Caco-2 (cell line): Measurements from ENCODE around the gene ADAMTS2. TPM values are rescaled to one million over a fixed set of nuclear protein-coding genes. Genes with fewer than 3 reads are reported as not detected.
A peak's percentile ranks its signal among the peaks of the same experiment; 100 is the strongest.

Experiments used
- BruUV-seq: library from RNA; stranded (reverse); fragments of 400-500 nt; replicated peaks from 2 replicates; lab custom pipeline; 2021; lab: Mats Ljungman, UMichigan
- CTCF ChIA-PET: fragments of 300-600 bp; sonication (Branson Sonifier 250); formaldehyde crosslinking; loops from one replicate; lab custom pipeline; 2022; ENCODE audit warnings: antibody characterized with exemption; lab: Charles Lee
- POLR2A ChIA-PET: fragments of 300-600 bp; sonication (Branson Sonifier 250); formaldehyde crosslinking; loops from one replicate; lab custom pipeline; 2022; ENCODE audit warnings: antibody characterized with exemption; lab: Charles Lee
- DNase-seq, 2 experiments: peaks; one replicate each; pipeline versions ENCODE4 v3.0.0 to v3.0.0-alpha.2; 2020 to 2022
- H3K27me3 ChIP-seq: replicated peaks from 2 replicates; pipeline ENCODE4 v1.6.0; 2011; ENCODE audit warnings: low read length; ENCODE audit not compliant: control insufficient read depth, insufficient read depth
- H3K36me3 ChIP-seq: 2 replicates; pipeline ENCODE4 v1.5.1; 2011; ENCODE audit warnings: low read length; ENCODE audit not compliant: control insufficient read depth, insufficient read depth
- H3K4me1 ChIP-seq: fragments of 250-450 bp; sonication (Bioruptor Pico); 2 replicates; pipeline ENCODE4 v1.5.1; 2020; ENCODE audit warnings: mild to moderate bottlenecking
- H3K4me3 ChIP-seq: 2 replicates; pipeline ENCODE4 v1.5.1; 2011; ENCODE audit warnings: low read depth, mild to moderate bottlenecking, control low read depth, low read length
- H3K9me3 ChIP-seq: fragments of 250-450 bp; sonication (Bioruptor Pico); 2 replicates; pipeline ENCODE4 v1.5.1; 2020; ENCODE audit warnings: mild to moderate bottlenecking, moderate library complexity
- H3K27ac Mint-ChIP-seq: one replicate; pipeline ENCODE4 v1.8.0; 2022; ENCODE audit warnings: mixed read lengths; ENCODE audit not compliant: unreplicated experiment
- H3K27me3 Mint-ChIP-seq: one replicate; pipeline ENCODE4 v1.8.0; 2022; ENCODE audit warnings: mixed read lengths; ENCODE audit not compliant: insufficient read depth, unreplicated experiment
- H3K36me3 Mint-ChIP-seq: one replicate; pipeline ENCODE4 v1.8.0; 2022; ENCODE audit warnings: mild to moderate bottlenecking, mixed read lengths; ENCODE audit not compliant: insufficient read depth, unreplicated experiment
- H3K4me1 Mint-ChIP-seq: one replicate; pipeline ENCODE4 v1.8.0; 2022; ENCODE audit warnings: low read depth, mixed read lengths; ENCODE audit not compliant: unreplicated experiment
- H3K4me3 Mint-ChIP-seq: one replicate; pipeline ENCODE4 v1.8.0; 2022; ENCODE audit warnings: mild to moderate bottlenecking, moderate library complexity, mixed read lengths; ENCODE audit not compliant: unreplicated experiment
- H3K9me3 Mint-ChIP-seq: one replicate; pipeline ENCODE4 v1.8.0; 2022; ENCODE audit warnings: mixed read lengths; ENCODE audit not compliant: unreplicated experiment
- intact Hi-C: fragments of 100-400 bp; cut with micrococcal nuclease; formaldehyde crosslinking; loops from one replicate; pipeline ENCODE4 v1.10.0; 2022; ENCODE audit not compliant: unreplicated experiment
- total RNA-seq: library from RNA; stranded (reverse); gene quantifications from 2 replicates; pipeline ENCODE4 v1.2.3, GENCODE V29; 2022
- TF ChIP-seq, protein P1 (sequence below), 2 experiments: fragments of 200-600 bp in 1 of 2; IDR thresholded peaks; 1 replicate in 1 of 2; 2 replicates in 1 of 2; pipeline versions ENCODE4 v1.5.1 to v1.8.0; 2011 to 2022; ENCODE audit warnings: antibody characterized with exemption in 1 of 2, control low read depth in 1 of 2, inconsistent platforms in 1 of 2, low read depth in 1 of 2, low read length in 1 of 2, mild to moderate bottlenecking in 1 of 2, moderate library complexity in 1 of 2; ENCODE audit not compliant: insufficient read depth in 1 of 2, severe bottlenecking in 1 of 2, unreplicated experiment in 1 of 2

Gene ADAMTS2
- total RNA-seq, 1 experiment from 2014 or later = 0.05 TPM

DNA sequence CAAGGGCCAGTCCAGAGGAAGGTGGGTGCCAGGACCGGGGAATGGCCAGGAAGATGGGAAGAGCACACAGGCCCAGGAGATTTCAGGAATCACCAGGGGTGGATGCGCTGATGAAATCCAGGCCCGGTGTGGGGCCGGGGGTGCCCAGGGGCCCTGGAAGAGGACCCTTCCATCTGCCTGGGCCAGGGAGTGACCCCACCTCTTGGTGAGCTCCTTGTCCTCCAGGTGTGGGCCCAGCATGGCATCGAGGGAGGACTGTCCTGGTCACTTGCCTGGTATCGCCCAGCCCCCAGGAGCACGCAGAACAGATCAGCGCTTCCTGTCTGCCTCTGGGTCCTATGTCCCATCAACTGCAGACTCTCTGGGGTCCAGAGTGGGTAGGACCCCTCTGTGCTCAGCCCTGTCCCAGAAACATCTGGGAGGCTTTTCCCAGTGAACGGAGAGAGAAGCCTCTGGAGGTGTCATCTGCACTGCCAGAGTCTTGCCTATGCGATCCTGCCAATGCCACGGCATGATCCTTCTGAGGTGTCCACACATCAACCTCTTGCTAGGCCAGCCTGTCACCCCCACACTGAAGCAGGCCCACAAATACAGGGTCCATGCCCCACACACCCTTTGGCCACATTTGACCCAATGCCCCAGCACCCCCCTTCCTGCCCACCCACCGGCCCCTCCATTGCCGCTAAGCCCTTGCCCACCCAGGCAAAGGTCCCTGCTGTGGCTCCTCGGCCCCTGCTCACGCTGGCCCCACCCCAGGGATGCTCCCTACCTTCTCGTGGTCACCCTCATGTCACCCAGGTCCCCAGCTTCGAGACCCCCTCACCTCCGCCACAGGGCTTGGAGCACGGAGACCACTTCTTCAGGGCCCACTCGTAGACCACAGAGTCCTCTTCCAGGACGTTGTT lies 217.9 kb downstream of the ADAMTS2 start:
- ChIA-PET CTCF (no interaction called here), POLR2A (no interaction called here)
- Mint-ChIP-seq H3K27ac (no peak overlapping the region), H3K4me3 (no peak overlapping the region), H3K36me3 (no peaks in the 10 kb centered on the region), H3K9me3 (peaks cover 10% of the 10 kb centered on the region), H3K27me3 (no peaks in the 10 kb centered on the region), H3K4me1 (no peaks in the 10 kb centered on the region)
- Histone ChIP-seq H3K36me3 (no peaks in the 10 kb centered on the region), H3K4me3 (no peak overlapping the region), H3K4me1 (no peaks in the 10 kb centered on the region), H3K27me3 (no peaks in the 10 kb centered on the region), H3K9me3 (peaks cover 19% of the 10 kb centered on the region)
- BruUV-seq = no TSS peak
- DNase-seq = peak in 1 of 2 experiments; percentile 26
- intact Hi-C loops = no loop called here
- TF ChIP-seq, protein P1, sequence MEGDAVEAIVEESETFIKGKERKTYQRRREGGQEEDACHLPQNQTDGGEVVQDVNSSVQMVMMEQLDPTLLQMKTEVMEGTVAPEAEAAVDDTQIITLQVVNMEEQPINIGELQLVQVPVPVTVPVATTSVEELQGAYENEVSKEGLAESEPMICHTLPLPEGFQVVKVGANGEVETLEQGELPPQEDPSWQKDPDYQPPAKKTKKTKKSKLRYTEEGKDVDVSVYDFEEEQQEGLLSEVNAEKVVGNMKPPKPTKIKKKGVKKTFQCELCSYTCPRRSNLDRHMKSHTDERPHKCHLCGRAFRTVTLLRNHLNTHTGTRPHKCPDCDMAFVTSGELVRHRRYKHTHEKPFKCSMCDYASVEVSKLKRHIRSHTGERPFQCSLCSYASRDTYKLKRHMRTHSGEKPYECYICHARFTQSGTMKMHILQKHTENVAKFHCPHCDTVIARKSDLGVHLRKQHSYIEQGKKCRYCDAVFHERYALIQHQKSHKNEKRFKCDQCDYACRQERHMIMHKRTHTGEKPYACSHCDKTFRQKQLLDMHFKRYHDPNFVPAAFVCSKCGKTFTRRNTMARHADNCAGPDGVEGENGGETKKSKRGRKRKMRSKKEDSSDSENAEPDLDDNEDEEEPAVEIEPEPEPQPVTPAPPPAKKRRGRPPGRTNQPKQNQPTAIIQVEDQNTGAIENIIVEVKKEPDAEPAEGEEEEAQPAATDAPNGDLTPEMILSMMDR (IDR thresholded peaks at IDR 0.05; ENCODE audit: insufficient read depth in 1 of 2, low read depth in 1 of 2, low read length in 1 of 2, severe bottlenecking in 1 of 2, unreplicated experiment in 1 of 2) = no peak

DNA sequence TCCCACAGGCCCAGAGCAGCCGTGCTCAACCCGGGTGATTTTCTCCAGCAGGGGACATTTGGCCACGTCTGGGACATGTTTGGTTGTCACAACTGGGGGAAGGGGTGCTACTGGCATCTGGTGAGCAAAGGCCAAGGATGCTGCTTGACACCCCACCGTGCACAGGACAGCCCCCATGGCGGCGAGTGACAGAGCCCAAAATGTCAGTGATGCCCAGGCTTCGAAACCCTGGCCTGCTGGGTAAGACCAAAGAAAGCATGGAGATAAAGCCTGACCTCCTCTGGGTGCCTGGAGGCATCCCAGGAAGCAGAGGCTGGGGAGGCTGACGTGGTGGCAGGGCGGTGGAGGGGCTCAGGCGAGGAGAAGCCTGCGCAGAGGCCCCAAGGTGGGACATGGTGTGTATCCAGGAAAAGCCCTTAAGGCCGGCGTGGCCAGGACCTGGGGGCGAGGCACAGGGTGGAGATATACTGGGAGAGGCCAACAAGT lies 218.7 kb downstream of the ADAMTS2 start:
- peaks cover 24% of the 10 kb centered on the region for H3K9me3 ChIP-seq
- no peaks in the 10 kb centered on the region for H3K27me3 Mint-ChIP-seq
- TF ChIP-seq, protein P1 (IDR thresholded peaks at IDR 0.05; ENCODE audit: insufficient read depth in 1 of 2, low read depth in 1 of 2, low read length in 1 of 2, severe bottlenecking in 1 of 2, unreplicated experiment in 1 of 2) = no peak
- BruUV-seq = no TSS peak
- H3K9me3 Mint-ChIP-seq = peaks cover 10% of the 10 kb centered on the region
- intact Hi-C loops = no loop called here
- CTCF ChIA-PET = no interaction called here
- H3K27me3 ChIP-seq = no peaks in the 10 kb centered on the region
- no peaks in the 10 kb centered on the region for H3K36me3 Mint-ChIP-seq
- H3K36me3 ChIP-seq = no peaks in the 10 kb centered on the region
- no peak overlapping the region for H3K4me3 Mint-ChIP-seq
- POLR2A ChIA-PET = no interaction called here
- no peak overlapping the region for H3K4me3 ChIP-seq
- no peaks in the 10 kb centered on the region for H3K4me1 ChIP-seq
- no peaks in the 10 kb centered on the region for H3K4me1 Mint-ChIP-seq
- H3K27ac Mint-ChIP-seq = no peak overlapping the region
- peak in 1 of 2 experiments; percentile 25 for DNase-seq

DNA sequence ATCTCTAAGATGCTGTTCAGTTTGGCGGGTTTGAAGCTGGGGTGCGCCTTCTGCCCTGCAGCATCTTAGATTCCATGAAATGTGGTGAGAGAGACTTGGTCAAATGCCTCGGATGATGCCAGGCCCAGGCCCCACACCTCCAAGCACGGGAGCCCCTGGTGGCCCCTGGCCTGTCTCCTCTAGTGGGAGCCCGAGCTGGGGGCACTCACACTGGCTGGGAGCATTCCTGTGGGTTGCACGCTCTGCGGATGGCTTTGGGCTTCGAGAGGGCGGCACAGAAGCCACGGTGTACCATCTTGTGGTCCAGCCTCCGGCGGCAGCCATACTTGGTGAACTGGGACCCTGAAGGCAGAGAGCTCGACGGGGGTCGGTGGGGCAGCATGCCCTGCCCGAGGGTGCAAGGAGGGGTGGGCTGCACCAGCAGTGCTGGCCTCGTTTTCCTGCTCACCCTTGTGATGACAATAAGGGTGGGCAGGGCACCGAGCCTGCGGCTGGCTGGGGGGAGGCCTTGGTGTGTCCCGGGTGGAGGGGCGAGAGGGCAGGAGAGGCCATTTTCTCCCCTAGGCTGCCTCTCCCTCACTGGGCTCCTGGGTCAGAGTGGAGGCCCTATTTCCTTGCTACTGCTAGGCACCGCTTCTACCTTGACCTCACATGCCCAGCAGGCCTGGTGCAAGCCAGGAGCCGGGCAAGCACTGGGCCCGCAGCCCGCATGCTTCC lies 219.3 kb downstream of the ADAMTS2 start:
- no peak overlapping the region for H3K4me3 ChIP-seq
- no peaks in the 10 kb centered on the region for H3K27me3 Mint-ChIP-seq
- CTCF ChIA-PET = no interaction called here
- intact Hi-C loops = no loop called here
- POLR2A ChIA-PET = no interaction called here
- no peak overlapping the region for H3K27ac Mint-ChIP-seq
- H3K4me1 Mint-ChIP-seq = no peaks in the 10 kb centered on the region
- no peak overlapping the region for H3K4me3 Mint-ChIP-seq
- H3K4me1 ChIP-seq = no peaks in the 10 kb centered on the region
- no peaks in the 10 kb centered on the region for H3K36me3 Mint-ChIP-seq
- peaks cover 10% of the 10 kb centered on the region for H3K9me3 Mint-ChIP-seq
- peak in 1 of 2 experiments; percentile 16 for DNase-seq
- TF ChIP-seq, protein P1 (IDR thresholded peaks at IDR 0.05; ENCODE audit: insufficient read depth in 1 of 2, low read depth in 1 of 2, low read length in 1 of 2, severe bottlenecking in 1 of 2, unreplicated experiment in 1 of 2) = no peak
- H3K9me3 ChIP-seq = peaks cover 24% of the 10 kb centered on the region
- BruUV-seq = no TSS peak
- no peaks in the 10 kb centered on the region for H3K27me3 ChIP-seq
- H3K36me3 ChIP-seq = no peaks in the 10 kb centered on the region
